ENCODE measurements around the gene CRIP2. TPM values are rescaled to one million over a fixed set of nuclear protein-coding genes. Genes with fewer than 3 reads are reported as not detected.

CRIP2 gene
- total and polyA plus RNA-seq, 9 of the 15 experiments (the other 6 are each of a cell fraction or from before 2014, with no cell fraction given), result 0.18 to 2.0 (median 0.69) TPM; not detected in 1

GRCh38 chr14:105440554-105440900 is 34.1 kb upstream of the CRIP2 start:
- peaks cover 37% of the 10 kb centered on the region for H3K79me2 ChIP-seq (ENCODE audit: control insufficient read depth, insufficient read depth, low read length)
- no peak overlapping the region for H3K27ac ChIP-seq (ENCODE audit: extremely low read depth, low read depth, low read length)
- ChIA-PET CTCF (ENCODE audit: low intra/inter-chr PET ratio) (no interaction called here), POLR2A (no interaction called here)
- DNase-seq (ENCODE audit: extremely low read depth in 1 of 4, low spot score in 3 of 4) (no peak), ATAC-seq (no peak), FAIRE-seq (no peak)
- H3K4me1 ChIP-seq (replicated peaks in 1 of 2; ENCODE audit: control insufficient read depth in 2 of 2, insufficient read depth in 2 of 2, low read length in 2 of 2), result peaks cover 0 to 49% of the 10 kb centered on the region in 2 experiments; a peak in 2 of 5 replicates
- no peak overlapping the region for H3K9ac ChIP-seq (ENCODE audit: insufficient read depth in 1 of 2, low read depth in 2 of 2, low read length in 2 of 2)
- H4K20me1 ChIP-seq (replicated peaks; ENCODE audit: control insufficient read depth, insufficient read depth, low read length), result peaks cover 8% of the 10 kb centered on the region; the same call in 1 of the 2 replicates
- BruUV-seq (replicated peaks), result no TSS peak
- no peak overlapping the region for H3K4me3 ChIP-seq
- peaks cover 51% of the 10 kb centered on the region; the same call in 1 of the 3 replicates for H3K36me3 ChIP-seq (ENCODE audit: control insufficient read depth, insufficient read depth, low read length)
- no peak overlapping the region for H2AFZ ChIP-seq (ENCODE audit: low read depth, low read length)
- in situ Hi-C loops (cut with MboI), result no loop called here
- intact Hi-C loops (cut with micrococcal nuclease), result no loop called here
- H3K9me3 ChIP-seq (replicated peaks; ENCODE audit: control insufficient read depth, insufficient read depth, low read depth, low read length), result no peaks in the 10 kb centered on the region
- H3K4me2 ChIP-seq (ENCODE audit: insufficient read depth, low read length), result no peak overlapping the region
- TF ChIP-seq SMARCB1 (IDR thresholded peaks at IDR 0.05; ENCODE audit: insufficient read length, low read depth) (no peak), TAF1 (IDR thresholded peaks at IDR 0.05; ENCODE audit: control insufficient read depth, extremely low read depth, insufficient read depth, low read length, severe bottlenecking) (no peak), GATAD2A (IDR thresholded peaks at IDR 0.05) (no peak), ZNF143 (CRISPR knock-in tag; IDR thresholded peaks at IDR 0.05) (no peak), SP2 (IDR thresholded peaks at IDR 0.05; ENCODE audit: extremely low read depth, low read depth, low read length, poor library complexity, severe bottlenecking) (no peak), HOMEZ (CRISPR knock-in tag; IDR thresholded peaks at IDR 0.05) (no peak), MCM2 (IDR thresholded peaks at IDR 0.05; ENCODE audit: low read depth) (no peak), FIP1L1 (IDR thresholded peaks at IDR 0.05; ENCODE audit: low read depth, low read length, poor library complexity, severe bottlenecking) (no peak), ZNF639 (CRISPR knock-in tag; conservative IDR thresholded peaks at IDR 0.05 in 1 of 2, IDR thresholded peaks at IDR 0.05 in 1 of 2) (no peak), ZNF431 (CRISPR knock-in tag; IDR thresholded peaks at IDR 0.05) (no peak), AFF4 (CRISPR knock-in tag; IDR thresholded peaks at IDR 0.05) (no peak), FOSL1 (tag; conservative IDR thresholded peaks at IDR 0.05) (no peak), ZC3H11A (IDR thresholded peaks at IDR 0.05; ENCODE audit: low read depth, low read length) (no peak), MAFG (tag; conservative IDR thresholded peaks at IDR 0.05) (no peak), SRSF9 (IDR thresholded peaks at IDR 0.05; ENCODE audit: borderline replicate concordance, low read depth, low read length) (no peak)
- WGBS (ENCODE audit: insufficient coverage, low coverage, missing lambda C conversion rate), result 100% methylated on average over 4 of the region's 15 CpGs
- H3K9me1 ChIP-seq (ENCODE audit: control insufficient read depth, insufficient read depth, low read length), result no peaks in the 10 kb centered on the region
- no peaks in the 10 kb centered on the region for H3K27me3 ChIP-seq (ENCODE audit: control insufficient read depth in 2 of 2, insufficient read depth in 2 of 2, low read length in 2 of 2)
